Embryonic facial prominence (tissue), 1 donor: ENCODE measurements around the gene WFDC8.

Source experiments
- DNase-seq: peaks from one replicate; pipeline ENCODE4 v3.0.0-alpha.2; 2016; ENCODE audit errors: extremely low spot score

The WFDC8 gene

DNA sequence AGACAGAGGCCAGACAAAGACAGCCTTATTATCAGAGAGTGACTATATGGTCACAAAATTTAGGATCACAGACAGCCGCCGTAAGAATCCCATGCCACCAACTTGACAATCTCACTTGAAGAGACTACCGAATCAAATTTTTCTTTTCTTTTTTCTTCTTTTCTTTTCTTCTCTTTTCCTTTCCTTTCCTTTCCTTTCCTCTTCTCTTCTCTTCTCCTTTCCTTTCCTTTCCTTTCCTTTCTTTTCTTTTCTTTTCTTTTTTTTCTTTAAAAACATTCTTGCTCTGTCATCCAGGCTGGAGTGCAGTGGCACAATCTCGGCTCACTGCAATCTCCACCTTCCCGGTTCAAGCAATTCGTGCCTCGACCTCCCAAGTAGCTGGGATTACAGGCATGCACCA, 30.7 kb downstream of the WFDC8 start:
- no peak for DNase-seq

DNA sequence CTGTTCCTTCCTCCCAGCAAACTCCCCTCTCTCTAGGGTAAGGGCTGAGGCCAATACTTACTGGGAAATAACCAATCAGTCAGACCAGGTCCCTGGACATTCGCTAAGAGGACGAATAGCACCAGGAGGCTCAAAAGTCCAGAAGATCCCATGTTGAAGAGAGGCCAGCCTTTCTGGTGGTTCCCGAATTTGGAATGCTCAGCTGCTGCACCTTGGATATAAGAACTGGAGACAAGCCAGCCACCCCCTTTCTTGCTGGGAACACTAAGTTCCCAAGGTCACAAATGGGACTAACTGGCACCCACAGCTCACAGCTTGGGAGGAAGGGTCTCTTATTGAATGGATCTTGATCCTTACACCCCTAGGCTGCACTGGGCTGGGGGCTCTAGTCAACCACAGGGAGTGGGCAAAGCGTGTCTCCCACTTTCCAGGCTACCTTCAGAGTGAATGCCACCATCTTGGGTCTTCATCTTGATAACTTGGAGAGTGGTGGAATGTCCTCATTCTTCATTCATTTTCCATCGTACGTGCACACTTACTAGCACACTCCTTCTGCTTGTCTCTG, 31.8 kb downstream of the WFDC8 start, which contains the start of gene EPPIN:
EPPIN (minus strand) TSS at position 196 of the 565 bp plus-strand sequence; CDS start at position 152, 44 bp downstream.
- DNase-seq, result no peak

DNA sequence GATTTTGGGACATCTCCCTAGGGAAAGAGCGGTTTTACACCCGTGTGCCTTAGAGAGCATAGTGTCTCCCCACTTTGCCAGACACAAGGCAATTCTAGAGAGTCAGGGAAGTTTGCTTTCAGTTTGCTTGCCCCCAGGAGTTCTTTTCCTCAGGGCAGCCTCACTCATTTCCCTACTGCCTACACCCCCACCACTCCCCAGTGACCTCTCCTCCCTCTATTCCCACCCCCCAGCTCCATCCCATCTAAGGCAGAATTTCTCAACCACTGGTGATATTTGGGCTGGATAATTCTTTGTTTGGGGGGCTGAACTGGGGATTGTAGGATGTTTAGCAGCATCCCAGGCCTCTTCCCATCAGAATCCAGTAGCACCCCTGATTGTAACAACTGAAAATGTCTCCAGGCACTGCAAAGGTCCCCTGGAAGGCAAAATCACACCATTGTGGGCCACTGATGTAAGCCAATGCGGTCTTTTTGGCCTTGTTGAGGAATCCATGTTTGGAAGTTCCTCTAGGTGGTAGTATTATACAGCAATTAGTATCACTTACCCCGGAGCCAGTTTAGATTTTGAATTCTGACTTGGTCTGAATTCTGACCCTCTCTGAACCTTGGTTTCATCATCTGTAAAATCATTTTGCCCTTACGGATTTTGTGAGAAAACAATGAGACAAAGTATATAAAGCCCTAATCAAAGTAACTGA, 33.2 kb downstream of the WFDC8 start:
- DNase-seq, result no peak

DNA sequence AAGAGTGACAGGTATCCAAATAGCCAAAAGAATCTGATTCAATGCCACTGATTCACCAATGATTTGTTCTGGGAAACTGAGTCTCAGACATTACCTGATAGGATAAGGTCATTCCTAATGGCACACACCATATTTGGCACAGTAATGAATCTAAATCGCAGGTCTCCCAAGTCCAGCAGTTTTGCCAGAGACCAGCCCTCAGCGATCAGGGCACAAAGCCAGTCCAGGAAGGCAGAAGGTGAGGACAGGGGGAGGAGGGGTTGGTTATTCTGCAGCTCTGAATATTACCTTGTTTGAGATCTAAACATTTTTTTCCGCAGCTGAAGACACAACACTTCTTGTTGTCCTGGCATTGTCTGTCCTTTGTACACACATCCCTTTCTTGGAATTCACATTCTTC, 33.7 kb downstream of the WFDC8 start:
- DNase-seq, result no peak

DNA sequence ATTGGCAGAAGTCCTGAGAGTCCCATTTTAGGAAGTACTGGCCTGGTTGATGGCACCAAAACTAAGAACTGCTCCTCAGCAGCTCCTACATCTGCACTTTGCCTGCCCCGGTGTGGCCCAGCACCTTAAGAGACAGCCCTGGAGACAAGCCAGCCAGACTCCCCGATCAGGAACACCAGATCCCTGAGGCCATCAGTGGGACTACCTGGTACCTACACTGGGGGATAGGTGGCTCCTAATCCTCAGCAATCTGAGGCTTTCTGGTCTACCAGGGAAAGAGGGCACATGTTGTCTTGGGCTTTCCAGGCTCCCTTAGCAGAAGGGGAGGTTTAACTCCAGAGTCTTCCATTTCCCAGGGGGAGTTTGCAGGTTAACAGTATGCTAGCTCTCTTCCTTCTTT, 39.7 kb downstream of the WFDC8 start, which contains the start of gene WFDC6:
WFDC6 (minus strand) TSS at position 101 of the 400 bp plus-strand sequence; CDS start at position 26, 75 bp downstream.
- no peak for DNase-seq

DNA sequence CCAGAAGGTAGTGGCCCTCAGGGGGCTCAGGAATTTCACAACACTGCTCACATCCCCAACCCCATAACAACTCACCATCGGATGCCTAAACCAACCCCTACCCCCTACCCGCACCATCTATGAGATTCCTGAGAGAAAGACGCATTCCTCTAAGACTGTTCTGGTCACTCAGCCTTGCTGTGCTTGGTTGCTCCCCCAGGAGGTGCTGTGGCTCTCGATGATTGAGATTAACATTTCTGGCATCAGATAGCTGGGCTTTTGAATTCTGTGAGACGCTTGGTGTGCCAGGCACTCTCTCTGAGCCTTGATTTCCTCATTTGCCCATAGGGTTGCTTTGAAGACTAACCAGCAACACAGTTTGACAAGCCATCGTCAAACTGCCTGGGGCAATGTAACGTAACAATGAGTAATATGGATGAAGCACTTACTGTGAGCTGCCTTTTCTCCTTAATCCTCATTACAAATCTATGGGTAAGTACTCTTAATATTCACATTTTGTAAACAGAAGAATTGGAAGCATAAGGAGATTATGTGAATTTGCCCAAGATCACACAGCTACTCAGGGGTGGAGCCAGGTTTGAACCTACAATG, 40.8 kb downstream of the WFDC8 start:
- DNase-seq, result no peak

DNA sequence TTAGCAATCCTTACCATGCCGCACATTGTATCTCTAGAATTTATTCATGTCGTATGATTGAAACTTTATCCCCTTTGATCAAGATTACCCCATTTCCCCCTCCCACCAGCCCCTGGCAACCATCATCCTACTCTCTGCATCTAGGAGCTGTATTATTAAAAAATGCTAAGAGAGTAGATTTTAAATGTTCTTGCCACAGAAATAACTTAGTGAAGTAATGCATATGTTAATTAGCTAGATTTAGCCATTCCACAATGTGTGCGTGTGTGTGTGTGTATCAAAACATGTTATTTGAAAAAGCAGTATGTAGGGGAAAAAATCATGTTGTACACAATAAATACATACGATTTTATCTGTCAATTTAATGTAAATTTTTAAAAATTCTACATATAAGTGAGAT, 51.8 kb downstream of the WFDC8 start:
- DNase-seq, result no peak

DNA sequence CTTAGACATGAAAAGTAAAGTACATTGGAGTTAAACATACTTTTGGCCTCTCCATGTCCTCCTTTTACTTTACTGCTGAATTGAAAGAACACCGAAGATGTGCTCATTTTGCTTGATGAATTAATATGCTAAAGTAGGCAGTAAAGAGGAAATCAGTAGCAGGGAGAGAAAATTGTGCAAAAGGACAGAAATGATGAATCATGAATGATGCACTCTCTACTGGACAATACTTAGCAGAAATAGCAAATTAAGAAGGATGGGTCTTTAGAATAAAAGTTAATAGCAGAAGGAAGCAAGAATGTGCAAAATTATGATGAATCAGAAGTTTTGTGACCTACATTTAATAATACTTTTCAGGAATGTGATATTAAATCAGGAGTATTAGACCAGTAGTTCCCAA, 55.3 kb downstream of the WFDC8 start:
- DNase-seq, result no peak

DNA sequence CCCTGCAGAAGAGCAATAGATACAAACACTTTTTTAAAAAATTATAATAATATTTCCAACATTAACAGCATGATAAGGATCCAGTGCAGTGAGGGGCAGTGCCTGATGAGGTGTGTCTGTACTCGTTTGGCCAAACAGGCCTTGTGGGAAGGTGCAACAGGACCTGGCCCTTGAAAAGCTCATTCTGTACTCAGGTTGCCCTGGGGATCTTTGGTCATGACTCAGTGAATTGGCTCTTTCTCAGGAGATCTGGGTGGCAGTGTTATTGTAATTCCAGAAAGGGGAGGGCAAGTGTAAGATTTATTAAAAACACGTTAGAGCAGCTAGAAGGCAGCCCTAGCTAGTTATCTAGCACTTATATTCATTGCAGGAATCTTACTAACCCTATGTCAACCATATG, 60.8 kb downstream of the WFDC8 start:
- DNase-seq, result no peak

DNA sequence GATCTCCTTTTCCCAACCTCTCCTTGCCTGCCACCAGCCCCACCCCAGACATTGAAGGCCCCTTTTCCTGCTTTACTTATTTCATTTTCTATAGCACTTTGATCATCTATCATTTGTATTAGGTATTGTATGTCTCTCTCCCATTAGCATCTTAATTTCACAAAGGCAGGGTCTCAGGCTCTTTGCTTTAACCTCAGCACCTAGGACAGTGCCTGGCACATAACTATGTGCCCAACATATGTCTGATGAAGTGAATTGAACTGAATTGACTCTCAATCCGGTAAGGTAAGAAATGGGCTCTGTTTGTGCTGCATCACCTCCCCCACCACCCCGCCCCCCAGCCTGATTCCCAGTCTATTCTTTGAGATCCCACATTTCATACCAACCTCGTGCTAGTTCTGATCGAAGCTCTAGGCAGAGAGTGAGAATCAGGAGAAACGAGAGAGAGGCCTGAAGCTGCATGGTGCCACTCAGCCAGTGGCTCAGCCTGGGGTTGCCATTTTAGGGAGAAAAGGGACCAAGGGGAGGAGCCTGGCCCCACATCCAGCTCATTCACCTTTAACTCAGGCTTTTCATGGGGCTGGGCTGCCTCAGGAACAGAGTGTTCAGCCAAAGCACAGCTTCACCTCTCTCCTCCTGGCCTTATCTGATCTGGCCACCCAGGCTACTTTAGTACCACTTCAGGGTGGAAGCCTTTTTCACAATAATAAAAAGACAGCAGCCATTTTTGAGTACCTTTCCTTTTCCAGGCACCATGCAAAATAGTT, 63.8 kb downstream of the WFDC8 start, which contains the start of gene SPINT3:
SPINT3 (minus strand) TSS at position 476 of the 767 bp plus-strand sequence; CDS start at position 462, 14 bp downstream.
- no peak for DNase-seq

DNA sequence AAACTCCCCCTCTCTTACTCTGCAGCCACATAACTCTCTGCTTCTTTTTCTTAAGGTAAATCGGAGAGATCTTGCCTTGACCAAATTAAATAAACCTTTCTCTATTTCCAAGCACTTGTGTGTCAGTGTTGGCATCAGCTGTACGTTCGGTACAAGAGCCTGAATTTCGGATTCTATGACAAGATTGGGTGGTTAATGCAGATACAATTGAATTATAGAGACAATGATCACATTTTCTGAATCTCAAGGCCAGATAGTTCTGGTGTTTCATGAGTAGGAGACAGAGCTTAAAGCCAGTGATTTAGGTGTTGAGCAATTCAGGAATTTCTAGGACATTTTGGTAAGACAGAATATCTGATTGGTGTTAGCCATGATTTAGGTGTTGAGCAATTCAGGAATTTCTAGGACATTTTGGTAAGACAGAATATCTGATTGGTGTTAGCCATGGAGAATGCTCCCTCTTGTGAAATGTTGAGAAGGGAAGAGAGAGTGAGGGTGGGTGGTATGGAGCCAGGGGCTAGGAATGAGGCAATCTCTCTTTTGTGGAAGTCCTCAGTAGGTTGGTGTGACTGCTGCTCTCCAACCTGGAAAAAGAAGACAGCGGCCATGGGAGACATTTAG, 68.7 kb downstream of the WFDC8 start:
- no peak for DNase-seq

DNA sequence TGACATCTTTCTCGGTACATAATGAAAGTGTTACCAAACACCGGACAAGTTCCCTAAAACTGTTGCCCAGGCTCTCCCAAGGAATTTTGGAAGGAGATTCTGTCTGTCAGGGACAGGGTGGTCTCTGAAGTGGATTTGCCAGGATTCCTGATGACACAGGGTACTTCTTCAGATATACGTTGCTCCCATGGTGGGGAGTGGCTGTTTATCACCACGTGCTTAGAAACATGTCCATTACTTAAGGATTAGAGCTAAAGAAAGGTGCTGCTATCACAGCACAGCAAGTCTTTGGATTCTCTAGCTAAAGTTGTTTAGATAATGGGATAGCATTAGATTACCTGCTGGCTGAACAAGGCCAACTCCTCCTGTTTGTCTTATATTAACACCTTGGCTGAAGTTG, 70.0 kb downstream of the WFDC8 start:
- DNase-seq, result no peak

DNA sequence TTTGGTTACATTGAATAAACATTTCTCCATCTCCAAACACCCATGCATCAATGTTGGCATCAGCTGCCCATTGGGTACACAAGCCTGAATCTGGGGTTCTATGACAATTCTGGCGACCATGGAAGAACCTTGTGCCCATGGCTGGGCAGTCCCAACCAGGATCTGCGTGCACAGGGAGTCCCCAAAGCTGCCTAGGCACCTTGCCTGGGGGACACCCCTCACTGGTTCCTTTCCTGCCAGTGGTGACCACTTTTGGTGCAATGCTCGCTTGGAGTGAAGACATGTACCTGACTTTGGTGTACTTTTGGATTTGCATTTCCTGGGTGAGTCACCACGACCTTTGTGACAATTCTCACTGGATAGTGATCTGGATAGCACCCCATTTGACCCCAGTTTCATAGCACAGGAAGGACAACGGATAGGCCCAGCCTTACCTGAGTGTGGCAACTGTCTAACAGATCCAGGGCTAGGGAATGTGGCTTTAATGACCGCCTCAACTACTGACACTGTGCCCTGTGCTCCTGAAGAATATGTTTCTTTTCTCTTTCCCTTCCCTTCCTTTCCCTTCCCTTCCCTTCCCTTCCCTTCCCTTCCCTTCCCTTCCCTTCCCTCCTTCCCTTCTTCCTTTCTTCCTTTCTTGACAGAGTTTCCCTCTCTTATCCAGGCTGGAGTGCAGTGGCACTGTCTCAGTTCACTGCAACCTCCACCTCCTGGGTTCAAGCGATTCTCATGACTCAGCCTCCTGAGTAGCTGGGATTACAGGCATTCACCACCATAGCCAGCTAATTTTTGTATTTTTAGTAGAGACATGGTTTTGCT, 70.8 kb downstream of the WFDC8 start:
- no peak for DNase-seq

DNA sequence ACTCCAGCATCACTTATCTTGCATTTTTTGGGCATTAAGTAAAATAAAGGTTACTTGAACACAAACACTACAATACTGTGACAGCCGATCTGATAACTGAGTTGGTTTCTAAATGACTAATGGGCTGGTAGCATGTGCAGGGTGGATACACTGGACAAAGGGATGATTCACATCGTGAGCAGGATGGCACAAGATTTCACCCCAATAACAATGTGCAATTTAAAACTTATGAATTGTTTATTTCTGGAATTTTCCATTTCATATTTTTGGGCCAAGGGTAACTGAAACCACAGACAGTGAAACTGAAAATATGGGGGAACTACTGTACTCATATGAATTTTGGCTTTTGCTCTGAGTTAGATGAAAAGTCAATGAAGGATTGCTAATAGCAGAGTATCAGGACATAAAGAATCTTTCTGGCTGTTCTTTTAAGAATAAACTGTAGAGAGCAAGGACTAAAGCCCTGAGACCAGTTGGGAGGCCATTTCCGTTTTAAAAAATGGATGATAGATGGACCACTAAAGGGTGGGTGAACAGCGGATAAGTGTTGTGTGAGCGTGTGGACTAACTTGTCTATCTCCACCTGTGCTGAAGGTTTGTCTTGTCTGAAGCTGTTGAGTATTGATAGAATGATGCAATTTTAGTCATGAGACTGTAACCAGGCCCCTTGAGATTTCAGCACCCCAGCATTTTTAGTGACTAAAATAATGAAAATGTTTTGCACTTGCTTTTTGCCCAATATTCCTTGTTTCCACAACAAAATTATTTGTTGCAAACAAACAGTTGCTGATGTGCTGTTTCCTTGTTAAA, 71.9 kb downstream of the WFDC8 start:
- DNase-seq, result no peak

DNA sequence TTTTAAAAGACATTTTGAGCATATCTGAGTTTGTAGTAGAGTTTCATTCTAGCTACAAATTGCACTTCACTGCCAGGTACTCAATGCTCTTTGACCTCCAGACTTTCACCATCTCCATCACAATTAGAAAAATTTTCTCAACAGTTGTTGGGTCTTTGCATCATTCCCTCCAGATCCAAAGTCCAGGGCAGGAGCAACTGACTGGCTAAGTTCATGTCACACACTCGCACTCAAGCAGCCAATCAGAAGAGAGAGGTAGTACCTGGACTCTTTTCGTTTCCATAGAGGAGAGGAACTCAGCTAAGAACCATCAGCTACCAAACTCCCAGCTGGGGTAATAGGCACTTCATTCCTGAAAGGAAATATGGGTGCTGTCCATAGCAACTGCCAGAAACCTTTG, 72.7 kb downstream of the WFDC8 start:
- DNase-seq, result no peak

DNA sequence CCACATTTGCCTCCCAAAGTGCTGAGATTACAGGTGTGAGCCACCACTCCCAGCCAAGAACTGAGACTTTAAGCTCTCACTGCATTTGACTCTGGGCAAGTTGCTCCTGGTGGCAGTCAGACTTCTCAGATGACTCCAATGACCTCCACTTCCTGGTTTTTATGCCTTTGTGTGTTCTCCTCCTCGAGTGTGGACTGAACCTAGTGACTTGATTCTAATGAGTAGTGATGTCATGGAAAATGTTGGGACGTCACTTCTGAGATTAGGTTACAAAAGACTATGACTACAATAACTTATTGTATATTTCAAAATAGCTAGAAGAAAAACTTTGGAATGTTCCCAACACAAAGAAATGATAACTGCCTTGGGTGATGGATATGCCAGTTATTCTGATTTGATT, 75.7 kb downstream of the WFDC8 start:
- DNase-seq, result no peak

DNA sequence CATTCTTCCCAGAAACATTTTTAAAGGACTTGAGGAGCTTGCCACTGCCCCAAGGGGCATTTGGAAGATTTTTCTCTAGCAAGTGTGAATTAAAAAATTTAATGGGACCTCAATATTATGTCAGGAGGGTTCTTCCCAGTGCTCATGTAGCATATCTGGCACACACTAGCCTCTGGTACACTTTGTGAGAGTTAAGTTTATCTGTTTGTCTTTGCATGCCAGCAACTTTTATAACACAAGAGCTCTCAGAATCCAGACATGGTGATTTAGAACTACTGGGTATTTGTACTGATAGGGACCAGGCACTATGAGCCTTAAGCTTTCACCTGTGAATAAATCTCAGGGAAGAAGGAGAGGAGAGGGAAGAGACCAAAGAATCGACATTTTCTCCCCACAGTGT, 76.5 kb downstream of the WFDC8 start:
- no peak for DNase-seq
